Astrocyte (in vitro differentiated cells and primary cell): Measurements from ENCODE around the gene AKR1D1. TPM values are rescaled to one million over a fixed set of nuclear protein-coding genes. Genes with fewer than 3 reads are reported as not detected.

Experiments used
- DNase-seq: peaks from one replicate; pipeline ENCODE4 v3.0.0-alpha.2; 2010; ENCODE audit warnings: low read depth
- FAIRE-seq: peaks from 2 replicates; lab custom pipeline; 2011; peaks lifted over from hg19 to GRCh38; lab: Jason Lieb, UNC
- H2AFZ ChIP-seq: 2 replicates; pipeline ENCODE4 v1.6.0; 2012; ENCODE audit warnings: low read depth, low read length, inconsistent platforms
- H3K27ac ChIP-seq: 2 replicates; pipeline ENCODE4 v1.5.1; 2011; ENCODE audit warnings: low read depth, low read length, inconsistent platforms
- H3K27me3 ChIP-seq: 2 replicates; pipeline ENCODE4 v1.6.0; 2011; ENCODE audit warnings: low read length, inconsistent platforms; ENCODE audit not compliant: insufficient read depth
- H3K36me3 ChIP-seq: 2 replicates; pipeline ENCODE4 v1.5.1; 2011; ENCODE audit warnings: low read length, inconsistent platforms; ENCODE audit not compliant: insufficient read depth
- H3K4me1 ChIP-seq: 2 replicates; pipeline ENCODE4 v1.5.1; 2011; ENCODE audit warnings: low read length, inconsistent platforms; ENCODE audit not compliant: insufficient read depth
- H3K4me2 ChIP-seq: 2 replicates; pipeline ENCODE4 v1.6.0; 2012; ENCODE audit warnings: low read length, inconsistent platforms
- H3K4me3 ChIP-seq: 2 replicates; pipeline ENCODE4 v1.5.1; 2011; ENCODE audit warnings: low read depth, mild to moderate bottlenecking, low read length, inconsistent platforms; ENCODE audit not compliant: insufficient read depth
- H3K79me2 ChIP-seq: 2 replicates; pipeline ENCODE4 v1.6.0; 2012; ENCODE audit warnings: mild to moderate bottlenecking, low read length, inconsistent platforms; ENCODE audit not compliant: insufficient read depth
- H3K9ac ChIP-seq: 2 replicates; pipeline ENCODE4 v1.6.0; 2012; ENCODE audit warnings: mild to moderate bottlenecking, low read length, inconsistent platforms
- H3K9me3 ChIP-seq: 2 replicates; pipeline ENCODE4 v1.5.1; 2012; ENCODE audit warnings: low read depth, mild to moderate bottlenecking, low read length, inconsistent platforms; ENCODE audit not compliant: insufficient read depth
- H4K20me1 ChIP-seq: 2 replicates; pipeline ENCODE4 v1.6.0; 2012; ENCODE audit warnings: low read length, inconsistent platforms; ENCODE audit not compliant: insufficient read depth
- H3K27ac Mint-ChIP-seq: one replicate; pipeline ENCODE4 v1.8.0; 2021; ENCODE audit warnings: mild to moderate bottlenecking, mixed read lengths; ENCODE audit not compliant: unreplicated experiment
- H3K27me3 Mint-ChIP-seq: one replicate; pipeline ENCODE4 v1.8.0; 2021; ENCODE audit warnings: low read depth, mixed read lengths; ENCODE audit not compliant: unreplicated experiment
- H3K36me3 Mint-ChIP-seq: one replicate; pipeline ENCODE4 v1.8.0; 2021; ENCODE audit warnings: low read depth, mixed read lengths; ENCODE audit not compliant: unreplicated experiment
- H3K4me1 Mint-ChIP-seq: one replicate; pipeline ENCODE4 v1.8.0; 2021; ENCODE audit warnings: low read depth, mixed read lengths; ENCODE audit not compliant: unreplicated experiment
- H3K4me3 Mint-ChIP-seq: one replicate; pipeline ENCODE4 v1.8.0; 2021; ENCODE audit warnings: mild to moderate bottlenecking, moderate library complexity, mixed read lengths; ENCODE audit not compliant: unreplicated experiment
- H3K9me3 Mint-ChIP-seq: one replicate; pipeline ENCODE4 v1.8.0; 2021; ENCODE audit warnings: mild to moderate bottlenecking, mixed read lengths; ENCODE audit not compliant: unreplicated experiment
- EZH2 ChIP-seq: IDR thresholded peaks from 2 replicates; pipeline ENCODE4 v1.6.1; 2012; ENCODE audit warnings: mild to moderate bottlenecking, low read length, inconsistent platforms; ENCODE audit not compliant: insufficient read depth
- total RNA-seq: library from RNA; stranded (reverse); gene quantifications from 2 replicates; pipeline ENCODE4 v1.2.1, GENCODE V29; 2021
- TF ChIP-seq, protein P1 (sequence below): IDR thresholded peaks from 2 replicates; pipeline ENCODE4 v1.5.1; 2011; ENCODE audit warnings: low read depth, mild to moderate bottlenecking, inconsistent platforms, low read length, moderate library complexity; ENCODE audit not compliant: insufficient read depth

Gene AKR1D1
- total RNA-seq, 1 donor from 2014 or later, result not detected

DNA sequence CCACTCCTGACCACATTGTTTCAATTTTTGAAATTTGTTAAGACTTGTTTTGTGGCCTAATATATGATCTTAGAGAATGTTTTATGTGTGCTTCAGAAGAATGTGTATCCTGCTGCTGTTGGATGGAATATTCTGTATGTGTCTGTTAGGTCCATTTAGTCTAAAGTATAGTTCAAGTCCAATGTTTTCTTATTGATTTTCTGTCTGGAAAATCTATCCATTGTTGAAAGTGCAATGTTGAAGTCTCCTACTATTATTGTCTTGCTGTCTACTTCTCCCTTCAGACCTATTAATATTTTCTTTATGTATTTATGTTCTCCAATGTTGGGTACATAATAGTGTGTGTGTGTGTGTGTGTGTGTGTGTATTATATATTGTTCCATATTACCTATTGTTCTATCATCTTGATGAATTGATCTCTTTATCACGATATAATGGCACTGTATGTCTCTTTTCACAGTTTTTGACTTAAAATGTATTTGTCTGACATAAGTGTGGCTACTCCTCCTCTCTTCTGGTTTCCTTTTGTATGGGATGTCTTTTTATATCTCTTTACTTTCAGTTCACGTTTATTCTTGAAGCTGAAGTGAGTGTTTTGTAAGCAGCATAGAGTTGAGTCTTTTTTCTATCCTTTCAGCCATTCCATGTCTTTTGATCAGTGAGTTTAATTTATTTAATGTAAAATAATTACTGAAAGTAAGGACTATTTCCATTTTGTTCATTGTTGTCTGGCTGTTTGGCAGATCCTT lies 61.3 kb downstream of the AKR1D1 start:
- no peaks in the 10 kb centered on the region for H3K4me1 ChIP-seq
- no peak overlapping the region for H3K4me2 ChIP-seq
- no peaks in the 10 kb centered on the region for H4K20me1 ChIP-seq
- no peaks in the 10 kb centered on the region for H3K36me3 ChIP-seq
- no peak overlapping the region for H3K9ac ChIP-seq
- no peaks in the 10 kb centered on the region for H3K9me3 ChIP-seq
- no peak overlapping the region for H2AFZ ChIP-seq
- H3K27ac Mint-ChIP-seq, result no peak overlapping the region
- DNase-seq (no peak), FAIRE-seq (peak; percentile 9)
- H3K4me3 ChIP-seq, result no peak overlapping the region
- H3K36me3 Mint-ChIP-seq, result no peaks in the 10 kb centered on the region
- H3K27me3 Mint-ChIP-seq, result no peaks in the 10 kb centered on the region
- H3K4me3 Mint-ChIP-seq, result no peak overlapping the region
- H3K4me1 Mint-ChIP-seq, result no peaks in the 10 kb centered on the region
- H3K27ac ChIP-seq, result no peak overlapping the region
- H3K27me3 ChIP-seq, result no peaks in the 10 kb centered on the region
- H3K79me2 ChIP-seq, result no peaks in the 10 kb centered on the region
- no peaks in the 10 kb centered on the region for H3K9me3 Mint-ChIP-seq
- TF ChIP-seq EZH2, result no peak
- TF ChIP-seq, protein P1, sequence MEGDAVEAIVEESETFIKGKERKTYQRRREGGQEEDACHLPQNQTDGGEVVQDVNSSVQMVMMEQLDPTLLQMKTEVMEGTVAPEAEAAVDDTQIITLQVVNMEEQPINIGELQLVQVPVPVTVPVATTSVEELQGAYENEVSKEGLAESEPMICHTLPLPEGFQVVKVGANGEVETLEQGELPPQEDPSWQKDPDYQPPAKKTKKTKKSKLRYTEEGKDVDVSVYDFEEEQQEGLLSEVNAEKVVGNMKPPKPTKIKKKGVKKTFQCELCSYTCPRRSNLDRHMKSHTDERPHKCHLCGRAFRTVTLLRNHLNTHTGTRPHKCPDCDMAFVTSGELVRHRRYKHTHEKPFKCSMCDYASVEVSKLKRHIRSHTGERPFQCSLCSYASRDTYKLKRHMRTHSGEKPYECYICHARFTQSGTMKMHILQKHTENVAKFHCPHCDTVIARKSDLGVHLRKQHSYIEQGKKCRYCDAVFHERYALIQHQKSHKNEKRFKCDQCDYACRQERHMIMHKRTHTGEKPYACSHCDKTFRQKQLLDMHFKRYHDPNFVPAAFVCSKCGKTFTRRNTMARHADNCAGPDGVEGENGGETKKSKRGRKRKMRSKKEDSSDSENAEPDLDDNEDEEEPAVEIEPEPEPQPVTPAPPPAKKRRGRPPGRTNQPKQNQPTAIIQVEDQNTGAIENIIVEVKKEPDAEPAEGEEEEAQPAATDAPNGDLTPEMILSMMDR, result no peak

DNA sequence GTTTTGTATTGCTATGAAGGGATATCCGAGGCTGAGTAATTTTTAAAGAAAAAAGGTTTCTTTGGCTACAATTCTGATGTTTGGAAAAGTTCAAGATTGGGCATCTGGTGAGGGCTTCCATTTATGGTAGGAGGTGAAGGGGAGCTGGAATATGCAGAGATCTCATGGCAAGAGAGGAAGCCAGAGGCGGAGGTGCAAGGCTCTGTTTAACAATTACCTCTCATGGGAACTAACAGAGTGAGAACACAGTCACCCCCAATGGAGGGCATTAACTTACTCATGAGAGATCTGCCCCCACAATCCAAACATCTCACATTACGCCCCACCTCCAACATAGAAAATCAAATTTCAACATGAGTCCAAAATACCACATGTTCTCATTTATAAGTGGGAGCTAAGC lies 62.0 kb downstream of the AKR1D1 start:
- Histone ChIP-seq H3K4me1 (no peaks in the 10 kb centered on the region), H4K20me1 (no peaks in the 10 kb centered on the region), H3K4me3 (no peak overlapping the region), H3K9me3 (no peaks in the 10 kb centered on the region), H3K9ac (no peak overlapping the region), H2AFZ (no peak overlapping the region), H3K27me3 (no peaks in the 10 kb centered on the region), H3K27ac (no peak overlapping the region), H3K4me2 (no peak overlapping the region), H3K79me2 (no peaks in the 10 kb centered on the region), H3K36me3 (no peaks in the 10 kb centered on the region)
- H3K36me3 Mint-ChIP-seq, result no peaks in the 10 kb centered on the region
- H3K27me3 Mint-ChIP-seq, result no peaks in the 10 kb centered on the region
- no peak for FAIRE-seq
- DNase-seq, result no peak
- H3K27ac Mint-ChIP-seq, result no peak overlapping the region
- TF ChIP-seq, protein P1, result no peak
- no peak for TF ChIP-seq EZH2
- no peaks in the 10 kb centered on the region for H3K4me1 Mint-ChIP-seq
- H3K4me3 Mint-ChIP-seq, result no peak overlapping the region
- H3K9me3 Mint-ChIP-seq, result no peaks in the 10 kb centered on the region

DNA sequence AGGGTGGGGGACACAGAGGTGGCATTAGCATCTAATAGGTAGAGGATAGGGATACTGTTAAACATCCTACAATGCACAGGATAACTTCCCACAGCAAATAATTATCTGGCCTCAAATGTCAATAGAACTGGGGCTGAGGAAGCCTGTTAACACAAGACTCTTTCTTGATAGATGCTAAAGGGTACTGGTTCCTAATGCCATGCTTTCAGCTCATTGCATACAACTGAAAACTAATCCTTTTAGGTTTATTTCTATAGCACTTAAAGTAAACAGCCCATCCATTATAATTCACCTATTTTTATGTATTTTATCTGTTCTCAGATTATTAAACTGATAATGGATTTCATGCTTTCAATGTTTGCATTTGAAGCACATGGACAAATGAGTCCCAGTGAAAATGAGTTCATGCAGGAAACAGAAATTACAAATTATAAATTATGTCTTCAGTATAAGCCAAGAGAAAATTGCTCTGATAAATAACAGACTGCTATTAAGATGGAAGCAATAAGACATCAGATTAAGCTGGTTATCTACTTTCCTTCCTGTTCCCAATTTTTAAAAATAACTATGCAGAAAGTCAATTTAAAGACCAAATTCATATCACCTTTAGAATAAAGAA lies 66.4 kb downstream of the AKR1D1 start:
- H3K27me3 Mint-ChIP-seq, result no peaks in the 10 kb centered on the region
- DNase-seq, result no peak

More for the DNA sequence above, 66.4 kb downstream of the AKR1D1 start:
- Mint-ChIP-seq H3K27ac (no peak overlapping the region), H3K9me3 (no peaks in the 10 kb centered on the region), H3K4me3 (no peak overlapping the region), H3K4me1 (no peaks in the 10 kb centered on the region), H3K36me3 (no peaks in the 10 kb centered on the region)
- Histone ChIP-seq H2AFZ (no peak overlapping the region), H3K79me2 (no peaks in the 10 kb centered on the region), H3K4me3 (no peak overlapping the region), H3K9me3 (no peaks in the 10 kb centered on the region), H3K27ac (no peak overlapping the region), H3K27me3 (no peaks in the 10 kb centered on the region), H3K4me2 (no peak overlapping the region), H4K20me1 (no peaks in the 10 kb centered on the region), H3K9ac (no peak overlapping the region), H3K36me3 (no peaks in the 10 kb centered on the region), H3K4me1 (no peaks in the 10 kb centered on the region)
- FAIRE-seq, result no peak
- TF ChIP-seq, protein P1, result no peak
- TF ChIP-seq EZH2, result no peak
